HG02885 (cell line): ENCODE results near the gene PCARE.
"Not testable (repeated sequence)": the region's sequence is repeated elsewhere in the genome, so short reads cannot be mapped to it uniquely, and the experiment has no call there.

Experiments used
- ATAC-seq: cut with Tn5 transposase; IDR thresholded peaks from one replicate; pipeline ENCODE4 v1.9.1; 2021; ENCODE audit warnings: mild to moderate bottlenecking; ENCODE audit not compliant: unreplicated experiment, poor library complexity

The PCARE gene

GRCh38 chr2:29100564-29100963 lies 26.2 kb upstream of the PCARE start:
- no peak for ATAC-seq

- no peak for ATAC-seq
Measured at GRCh38 chr2:29097569-29097968, 23.2 kb upstream of the PCARE start.

- no peak for ATAC-seq
Measured at GRCh38 chr2:29096969-29097368, 22.6 kb upstream of the PCARE start.

GRCh38 chr2:29090311-29090710 lies 16.0 kb upstream of the PCARE start:
- not testable (repeated sequence) for ATAC-seq

GRCh38 chr2:29084554-29084953 lies 10.2 kb upstream of the PCARE start:
- ATAC-seq: no peak

GRCh38 chr2:29082804-29083495 lies 8.6 kb upstream of the PCARE start:
- no peak for ATAC-seq

- ATAC-seq: no peak
Measured at GRCh38 chr2:29080886-29081743, 6.8 kb upstream of the PCARE start.

- ATAC-seq: no peak
Measured at GRCh38 chr2:29079887-29080286, 5.6 kb upstream of the PCARE start.

GRCh38 chr2:29075894-29076705 lies 1.8 kb upstream of the PCARE start:
- no peak for ATAC-seq

GRCh38 chr2:29073933-29074332 lies 390 bp downstream of the PCARE start:
- no peak for ATAC-seq

- ATAC-seq: no peak
Measured at GRCh38 chr2:29072971-29073725, 1.2 kb downstream of the PCARE start.

- ATAC-seq: no peak
Measured at GRCh38 chr2:29072251-29072650, 2.1 kb downstream of the PCARE start.

- ATAC-seq: no peak
Measured at GRCh38 chr2:29071032-29071975, 3.0 kb downstream of the PCARE start.

- ATAC-seq: no peak
Measured at GRCh38 chr2:29070526-29070925, 3.8 kb downstream of the PCARE start.

GRCh38 chr2:29068513-29068912 lies 5.8 kb downstream of the PCARE start:
- ATAC-seq: no peak

GRCh38 chr2:29066997-29067605 lies 7.2 kb downstream of the PCARE start:
- ATAC-seq: no peak

- no peak for ATAC-seq
Measured at GRCh38 chr2:29066271-29066860, 8.0 kb downstream of the PCARE start.

GRCh38 chr2:29065068-29065811 lies 9.1 kb downstream of the PCARE start:
- no peak for ATAC-seq
